ENCODE results near the gene NLRP1.

- no peak for TF ChIP-seq CTCF (IDR thresholded peaks at IDR 0.05 in 4 of 5, conservative IDR thresholded peaks at IDR 0.05 in 1 of 5)
- TF ChIP-seq POLR2A (IDR thresholded peaks at IDR 0.05) = no peak
Observed at GRCh38 chr17:5581655-5582054, 2.7 kb downstream of the NLRP1 start.
